Transverse colon (tissue), 4 donors: ENCODE data around the gene RNPEP.

ENCODE experiments used
- EP300 ChIP-seq: sonication (generic); formaldehyde crosslinking; IDR thresholded peaks from one replicate; pipeline ENCODE4 v1.6.1; 2017; ENCODE audit warnings: antibody characterized with exemption, low read depth
- POLR2AphosphoS5 ChIP-seq, 3 donors: sonication (generic); formaldehyde crosslinking; IDR thresholded peaks; one replicate each; pipeline ENCODE4 v1.6.1; 2016; ENCODE audit warnings: antibody characterized with exemption in 3 of 3
- TF ChIP-seq, protein P1 (sequence below), 5 experiments: fragments of 200-600 bp in 3 of 5; fragments of 450-650 bp in 2 of 5; sonication (generic) in 3 of 5; IDR thresholded peaks; 1 replicate in 2 of 5; 2 replicates in 3 of 5; pipeline ENCODE4 v1.5.1; 2016 to 2017; ENCODE audit warnings: antibody characterized with exemption in 5 of 5, inconsistent platforms in 3 of 5, mild to moderate bottlenecking in 2 of 5, moderate library complexity in 1 of 5

DNA sequence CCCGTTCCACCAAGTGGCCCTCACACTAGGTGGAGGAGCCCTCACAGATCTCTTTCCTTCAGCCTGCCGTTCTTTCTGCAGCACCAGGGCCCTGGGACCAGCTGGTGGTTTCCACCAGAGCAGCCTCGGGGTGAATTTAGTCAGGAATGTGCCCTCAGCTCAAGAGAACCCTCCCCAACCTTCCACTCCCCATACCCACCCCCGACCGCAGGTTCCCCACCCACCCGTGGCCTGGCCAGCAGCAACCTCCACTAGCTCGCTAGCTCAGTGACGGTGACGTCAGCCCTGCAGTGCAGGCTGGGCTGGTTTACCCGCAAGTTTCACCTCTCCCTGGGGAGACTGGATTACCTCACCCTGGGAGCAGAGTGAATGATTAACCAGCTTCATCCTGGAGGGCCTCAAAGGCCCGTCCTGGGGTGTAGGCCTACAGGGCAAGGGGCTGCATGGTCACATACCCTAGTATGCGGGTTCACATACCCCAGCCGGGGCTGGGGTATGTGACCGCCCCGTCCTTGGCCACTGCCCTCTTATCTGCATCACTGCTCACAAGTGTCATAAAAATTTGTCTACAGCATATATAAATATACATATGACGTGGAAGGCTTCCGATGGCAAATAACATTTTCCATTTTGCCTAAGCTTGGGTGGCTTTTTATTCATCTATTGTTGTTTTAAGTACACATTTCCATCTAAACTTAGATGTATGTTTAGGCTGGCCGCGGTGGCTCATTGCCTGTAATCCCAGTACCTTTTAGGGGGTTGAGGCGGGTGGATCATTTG, 52.4 kb downstream of the RNPEP start:
- TF ChIP-seq POLR2AphosphoS5 (IDR thresholded peaks at IDR 0.05) (peak in 2 of 3 donors; percentile 42 to 78), EP300 (no peak)
- TF ChIP-seq, protein P1, sequence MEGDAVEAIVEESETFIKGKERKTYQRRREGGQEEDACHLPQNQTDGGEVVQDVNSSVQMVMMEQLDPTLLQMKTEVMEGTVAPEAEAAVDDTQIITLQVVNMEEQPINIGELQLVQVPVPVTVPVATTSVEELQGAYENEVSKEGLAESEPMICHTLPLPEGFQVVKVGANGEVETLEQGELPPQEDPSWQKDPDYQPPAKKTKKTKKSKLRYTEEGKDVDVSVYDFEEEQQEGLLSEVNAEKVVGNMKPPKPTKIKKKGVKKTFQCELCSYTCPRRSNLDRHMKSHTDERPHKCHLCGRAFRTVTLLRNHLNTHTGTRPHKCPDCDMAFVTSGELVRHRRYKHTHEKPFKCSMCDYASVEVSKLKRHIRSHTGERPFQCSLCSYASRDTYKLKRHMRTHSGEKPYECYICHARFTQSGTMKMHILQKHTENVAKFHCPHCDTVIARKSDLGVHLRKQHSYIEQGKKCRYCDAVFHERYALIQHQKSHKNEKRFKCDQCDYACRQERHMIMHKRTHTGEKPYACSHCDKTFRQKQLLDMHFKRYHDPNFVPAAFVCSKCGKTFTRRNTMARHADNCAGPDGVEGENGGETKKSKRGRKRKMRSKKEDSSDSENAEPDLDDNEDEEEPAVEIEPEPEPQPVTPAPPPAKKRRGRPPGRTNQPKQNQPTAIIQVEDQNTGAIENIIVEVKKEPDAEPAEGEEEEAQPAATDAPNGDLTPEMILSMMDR (IDR thresholded peaks at IDR 0.05), result no peak
